ENCODE data around the gene MFAP3. TPM values are rescaled to one million over a fixed set of nuclear protein-coding genes. Genes with fewer than 3 reads are reported as not detected.

Gene MFAP3
- total RNA-seq, result 10 to 100 TPM; 40.2 to 73.7 TPM

GRCh38 chr5:154038707-154039457 lies at the start of gene MFAP3, which contains the start of gene FAM114A2:
Gene MFAP3 (plus strand): TSS chr5:154038967. CDS start chr5:154049723, 10,756 bp downstream.
Gene FAM114A2 (minus strand): TSS chr5:154038910. CDS start chr5:154034953, 3,957 bp downstream.
- TF ChIP-seq CTCF (IDR thresholded peaks at IDR 0.05), result no peak
- H3K4me1 ChIP-seq (ENCODE audit: control insufficient read depth in 1 of 2, low read depth in 2 of 2), result peaks cover 13 to 32% of the 10 kb centered on the region in 2 donors
- no peaks in the 10 kb centered on the region for H3K27me3 ChIP-seq (replicated peaks; ENCODE audit: insufficient read depth)
- no peaks in the 10 kb centered on the region for H3K36me3 ChIP-seq
- DNase-seq (ENCODE audit: low spot score) (peak; percentile 46), ATAC-seq (ENCODE audit: insufficient number of reproducible peaks, low FRiP score, low read depth) (peak; percentile 62)
- H3K9me3 ChIP-seq, result no peaks in the 10 kb centered on the region
- H3K27ac ChIP-seq, result peak within 1 kb of the TSS; percentile 68 to 77
- H3K4me3 ChIP-seq, result peak within 1 kb of the TSS; percentile 88

DNA sequence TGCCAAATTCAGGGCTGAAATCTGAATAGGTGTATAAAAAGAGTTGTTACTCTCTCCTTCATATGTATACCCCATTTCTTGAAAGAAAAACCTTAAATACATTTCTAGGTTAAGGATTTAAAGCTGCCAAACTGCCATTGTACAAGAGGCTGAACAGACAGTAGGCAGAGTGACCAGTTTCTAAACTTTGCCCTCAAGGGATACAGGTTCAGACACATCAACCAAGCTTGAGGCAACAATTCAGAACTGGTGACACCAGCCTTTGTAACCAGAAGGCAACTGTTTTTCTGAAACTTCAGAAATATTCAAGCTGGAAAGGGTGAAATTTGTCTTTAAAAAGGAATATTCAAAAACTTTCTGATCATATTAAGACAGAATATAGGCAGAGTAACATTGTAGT lies 47.6 kb upstream of the MFAP3 start:
- no peak for ATAC-seq (ENCODE audit: insufficient number of reproducible peaks, low FRiP score, low read depth)

DNA sequence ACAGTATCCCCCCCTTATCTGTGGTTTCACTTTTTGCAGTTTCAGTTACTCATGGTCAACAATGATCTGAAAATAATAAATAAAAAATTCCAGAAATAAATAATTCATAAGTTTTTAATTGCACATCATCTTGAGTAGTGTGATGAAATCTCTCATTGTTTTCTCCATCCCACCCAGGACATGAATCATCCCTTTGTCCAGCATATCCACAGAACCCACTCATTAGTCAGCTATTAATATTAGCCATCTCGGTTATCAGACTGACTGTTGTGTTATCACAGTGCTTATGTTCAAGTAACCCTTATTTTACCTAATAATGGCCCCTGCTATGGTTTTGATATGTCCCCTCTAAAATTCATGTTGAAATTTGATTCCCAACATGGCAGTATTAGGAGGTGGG lies 40.8 kb upstream of the MFAP3 start:
- Histone ChIP-seq H3K27ac (no peak overlapping the region), H3K4me1 (ENCODE audit: control insufficient read depth in 1 of 2, low read depth in 2 of 2) (no peaks in the 10 kb centered on the region), H3K36me3 (peaks cover 13% of the 10 kb centered on the region), H3K27me3 (replicated peaks; ENCODE audit: insufficient read depth) (no peaks in the 10 kb centered on the region), H3K4me3 (no peak overlapping the region), H3K9me3 (no peaks in the 10 kb centered on the region)
- DNase-seq (ENCODE audit: low spot score) (no peak), ATAC-seq (ENCODE audit: insufficient number of reproducible peaks, low FRiP score, low read depth) (no peak)
- no peak for TF ChIP-seq CTCF (IDR thresholded peaks at IDR 0.05)

More for the DNA sequence above, 47.6 kb upstream of the MFAP3 start:
- H3K9me3 ChIP-seq, result no peaks in the 10 kb centered on the region
- no peak overlapping the region for H3K4me3 ChIP-seq
- H3K27me3 ChIP-seq (replicated peaks; ENCODE audit: insufficient read depth), result no peaks in the 10 kb centered on the region
- H3K27ac ChIP-seq, result no peak overlapping the region
- no peak for TF ChIP-seq CTCF (IDR thresholded peaks at IDR 0.05)
- DNase-seq (ENCODE audit: low spot score), result no peak
- peaks cover 5% of the 10 kb centered on the region for H3K36me3 ChIP-seq
- no peaks in the 10 kb centered on the region for H3K4me1 ChIP-seq (ENCODE audit: control insufficient read depth in 1 of 2, low read depth in 2 of 2)

DNA sequence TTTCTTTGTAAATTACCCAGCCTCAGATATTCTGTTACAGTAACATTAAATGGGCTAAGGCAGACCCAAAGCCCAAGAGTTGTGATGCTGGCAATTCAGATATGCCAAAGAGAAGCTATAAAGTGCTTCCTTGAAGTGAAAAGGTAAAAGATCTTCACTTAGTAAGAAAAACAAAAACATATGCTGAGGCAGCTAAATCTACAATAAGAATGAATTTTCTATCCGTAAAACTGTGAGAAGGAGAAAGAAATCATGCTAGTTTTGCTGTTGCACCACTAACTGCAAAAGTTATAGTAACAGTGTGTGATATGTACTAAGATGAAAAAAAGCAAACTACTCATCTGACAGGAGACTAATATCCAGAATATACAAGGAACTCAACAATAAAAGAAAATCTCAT lies 40.0 kb upstream of the MFAP3 start:
- Histone ChIP-seq H3K27ac (no peak overlapping the region), H3K4me1 (ENCODE audit: control insufficient read depth in 1 of 2, low read depth in 2 of 2) (no peaks in the 10 kb centered on the region), H3K4me3 (no peak overlapping the region), H3K9me3 (no peaks in the 10 kb centered on the region), H3K27me3 (replicated peaks; ENCODE audit: insufficient read depth) (no peaks in the 10 kb centered on the region), H3K36me3 (peaks cover 13% of the 10 kb centered on the region)
- DNase-seq (ENCODE audit: low spot score), result no peak
- no peak for TF ChIP-seq CTCF (IDR thresholded peaks at IDR 0.05)
- no peak for ATAC-seq (ENCODE audit: insufficient number of reproducible peaks, low FRiP score, low read depth)

GRCh38 chr5:153999995-154000394 lies 38.8 kb upstream of the MFAP3 start:
- Histone ChIP-seq H3K4me1 (ENCODE audit: control insufficient read depth in 1 of 2, low read depth in 2 of 2) (no peaks in the 10 kb centered on the region), H3K27me3 (replicated peaks; ENCODE audit: insufficient read depth) (no peaks in the 10 kb centered on the region), H3K4me3 (no peak overlapping the region), H3K9me3 (no peaks in the 10 kb centered on the region), H3K36me3 (peaks cover 13% of the 10 kb centered on the region), H3K27ac (no peak overlapping the region)
- no peak for TF ChIP-seq CTCF (IDR thresholded peaks at IDR 0.05)
- no peak for ATAC-seq (ENCODE audit: insufficient number of reproducible peaks, low FRiP score, low read depth)
- DNase-seq (ENCODE audit: low spot score), result no peak

Measured in thoracic aorta (tissue), 2 donors.